RWPE2 (cell line): Measurements from ENCODE around the gene SLBP.

Experiments
- ATAC-seq: fragments of 200-7000 bp; cut with Tn5 transposase; 3 replicates; pipeline ENCODE4 v1.9.1; 2021; ENCODE audit warnings: low read depth
- DNase-seq: peaks from one replicate; pipeline ENCODE4 v3.0.0-alpha.2; 2020; ENCODE audit warnings: low spot score
- H3K27ac ChIP-seq: fragments of 450-650 bp; 2 replicates; pipeline ENCODE4 v1.5.1; 2017; ENCODE audit warnings: mild to moderate bottlenecking; ENCODE audit not compliant: poor library complexity, severe bottlenecking
- H3K27me3 ChIP-seq: fragments of 250-450 bp; sonication (Bioruptor Pico); 2 replicates; pipeline ENCODE4 v1.5.1; 2021; ENCODE audit warnings: mild to moderate bottlenecking, moderate library complexity; ENCODE audit not compliant: insufficient read depth, poor library complexity, severe bottlenecking
- H3K36me3 ChIP-seq: fragments of 250-450 bp; sonication (Bioruptor Pico); 2 replicates; pipeline ENCODE4 v1.5.1; 2020; ENCODE audit warnings: low read depth, mild to moderate bottlenecking, moderate library complexity
- H3K4me1 ChIP-seq: fragments of 250-450 bp; sonication (Bioruptor Pico); 2 replicates; pipeline ENCODE4 v1.5.1; 2021; ENCODE audit warnings: mild to moderate bottlenecking, moderate library complexity; ENCODE audit not compliant: insufficient read depth, poor library complexity, severe bottlenecking
- H3K4me3 ChIP-seq: fragments of 250-450 bp; sonication (Bioruptor Pico); 2 replicates; pipeline ENCODE4 v1.5.1; 2021; ENCODE audit warnings: mild to moderate bottlenecking, moderate library complexity; ENCODE audit not compliant: severe bottlenecking
- H3K9me3 ChIP-seq: fragments of 250-450 bp; sonication (Bioruptor Pico); 2 replicates; pipeline ENCODE4 v1.5.1; 2021; ENCODE audit warnings: mild to moderate bottlenecking, moderate library complexity; ENCODE audit not compliant: severe bottlenecking
- CTCF ChIP-seq: fragments of 450-650 bp; IDR thresholded peaks from one replicate; pipeline ENCODE4 v1.5.1; 2017; ENCODE audit warnings: mild to moderate bottlenecking, moderate library complexity; ENCODE audit not compliant: poor library complexity, severe bottlenecking

The SLBP gene

GRCh38 chr4:1756079-1756478 is 44.0 kb upstream of the SLBP start:
- no peaks in the 10 kb centered on the region for H3K36me3 ChIP-seq
- no peak for DNase-seq
- H3K4me3 ChIP-seq, result no peak overlapping the region
- no peaks in the 10 kb centered on the region for H3K27me3 ChIP-seq
- peak overlapping the region; percentile 72 for H3K27ac ChIP-seq
- TF ChIP-seq CTCF, result no peak
- ATAC-seq, result no peak
- H3K9me3 ChIP-seq, result no peaks in the 10 kb centered on the region
- H3K4me1 ChIP-seq, result peaks cover 26% of the 10 kb centered on the region

- Histone ChIP-seq H3K4me3 (no peak overlapping the region), H3K27me3 (no peaks in the 10 kb centered on the region), H3K4me1 (peaks cover 26% of the 10 kb centered on the region), H3K27ac (peak overlapping the region; percentile 72), H3K36me3 (no peaks in the 10 kb centered on the region), H3K9me3 (no peaks in the 10 kb centered on the region)
- TF ChIP-seq CTCF, result no peak
- DNase-seq, result no peak
- ATAC-seq, result no peak
Measured at GRCh38 chr4:1755297-1755696, 43.2 kb upstream of the SLBP start.

GRCh38 chr4:1754336-1754735 is 42.2 kb upstream of the SLBP start:
- H3K27ac ChIP-seq, result peak overlapping the region; percentile 72
- no peak for TF ChIP-seq CTCF
- peak; percentile 0; the same call in 1 of the 3 replicates for ATAC-seq

GRCh38 chr4:1753697-1754311 is 41.7 kb upstream of the SLBP start:
- Histone ChIP-seq H3K4me3 (no peak overlapping the region), H3K27me3 (no peaks in the 10 kb centered on the region), H3K27ac (peak overlapping the region; percentile 72), H3K36me3 (no peaks in the 10 kb centered on the region), H3K9me3 (no peaks in the 10 kb centered on the region), H3K4me1 (peaks cover 25% of the 10 kb centered on the region)
- ATAC-seq, result no peak
- TF ChIP-seq CTCF, result no peak
- DNase-seq, result no peak

More at GRCh38 chr4:1754336-1754735, 42.2 kb upstream of the SLBP start:
- Histone ChIP-seq H3K4me1 (peaks cover 26% of the 10 kb centered on the region), H3K27me3 (no peaks in the 10 kb centered on the region), H3K9me3 (no peaks in the 10 kb centered on the region), H3K36me3 (no peaks in the 10 kb centered on the region), H3K4me3 (no peak overlapping the region)
- DNase-seq, result no peak

- H3K27me3 ChIP-seq, result no peaks in the 10 kb centered on the region
- H3K4me3 ChIP-seq, result no peak overlapping the region
- no peak for TF ChIP-seq CTCF
- no peaks in the 10 kb centered on the region for H3K36me3 ChIP-seq
- ATAC-seq, result no peak
- DNase-seq, result no peak
- H3K9me3 ChIP-seq, result no peaks in the 10 kb centered on the region
- H3K27ac ChIP-seq, result peak overlapping the region; percentile 72
- peaks cover 20% of the 10 kb centered on the region for H3K4me1 ChIP-seq
Measured at GRCh38 chr4:1753294-1753696, 41.2 kb upstream of the SLBP start.
